Sigmoid colon (tissue), 3 donors: ENCODE measurements around the gene HMGCS2.

Source experiments
- CTCF ChIP-seq, 4 experiments: fragments of 450-650 bp in 3 of 4; fragments of 200-600 bp in 1 of 4; IDR thresholded peaks; one replicate each; pipeline ENCODE4 v1.5.1; 2016 to 2019; ENCODE audit warnings: antibody characterized with exemption in 4 of 4, mild to moderate bottlenecking in 3 of 4, moderate library complexity in 2 of 4
- POLR2A ChIP-seq, 2 donors: fragments of 450-650 bp; IDR thresholded peaks; one replicate each; pipeline ENCODE4 v1.6.1; 2016; ENCODE audit warnings: antibody characterized with exemption in 2 of 2, mild to moderate bottlenecking in 2 of 2, moderate library complexity in 2 of 2

- TF ChIP-seq CTCF (IDR thresholded peaks at IDR 0.05) (no peak), POLR2A (IDR thresholded peaks at IDR 0.05) (no peak)
Measured at GRCh38 chr1:119790451-119791198, 21.9 kb upstream of the HMGCS2 start.
